ENCODE results near the gene C17orf67. TPM values are rescaled to one million over a fixed set of nuclear protein-coding genes. Genes with fewer than 3 reads are reported as not detected.

The C17orf67 gene
- total and polyA plus RNA-seq, 9 of the 15 experiments (the other 6 are each of a cell fraction or from before 2014, with no cell fraction given) = 0.07 to 1.7 (median 0.59) TPM

DNA sequence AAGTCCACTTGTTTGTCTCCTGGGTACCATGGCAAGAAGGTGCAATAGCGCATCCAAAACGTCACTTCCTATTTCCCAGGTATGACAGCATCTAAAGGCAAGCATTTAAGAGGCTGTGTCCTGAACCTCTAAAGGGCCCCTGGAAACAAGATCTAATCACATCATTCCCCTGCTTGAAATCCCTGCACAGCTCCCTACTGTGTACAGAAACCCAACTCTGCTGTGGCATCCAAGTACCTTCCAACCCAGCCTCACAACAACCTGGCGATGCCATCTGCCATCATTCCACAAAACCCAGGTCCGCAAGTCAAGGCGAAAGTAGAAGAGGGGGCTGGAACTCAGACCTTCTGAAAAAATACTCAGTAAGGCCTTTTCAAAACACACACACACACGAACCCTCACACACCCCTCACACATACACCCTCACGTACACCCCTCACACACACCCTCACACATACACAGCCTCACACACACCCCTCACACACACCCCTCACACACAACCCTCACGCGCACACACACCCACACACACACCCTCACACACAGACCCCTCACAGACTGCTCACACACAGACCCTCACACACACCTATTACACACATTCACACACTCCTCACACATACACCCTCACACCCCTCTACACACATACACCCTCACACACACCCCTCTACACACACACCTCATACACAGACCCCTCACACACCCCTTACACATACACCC lies 24.5 kb downstream of the C17orf67 start:
- peaks cover 0 to 3% of the 10 kb centered on the region in 2 experiments; a peak in 2 of 5 replicates for H3K4me1 ChIP-seq (replicated peaks in 1 of 2; ENCODE audit: control insufficient read depth in 2 of 2, insufficient read depth in 2 of 2, low read length in 2 of 2)
- no peaks in the 10 kb centered on the region for H3K36me3 ChIP-seq (ENCODE audit: control insufficient read depth, insufficient read depth, low read length)
- H4K20me1 ChIP-seq (replicated peaks; ENCODE audit: control insufficient read depth, insufficient read depth, low read length) = no peaks in the 10 kb centered on the region
- no peaks in the 10 kb centered on the region for H3K79me2 ChIP-seq (ENCODE audit: control insufficient read depth, insufficient read depth, low read length)
- H3K9ac ChIP-seq (ENCODE audit: insufficient read depth in 1 of 2, low read depth in 2 of 2, low read length in 2 of 2) = no peak overlapping the region
- FAIRE-seq = no peak
- 0 out of 2 replicates have a peak, but pooled peaks have one; percentile 47 for TF ChIP-seq GABPA (tag; conservative IDR thresholded peaks at IDR 0.05; ENCODE audit: low read depth)
- TF ChIP-seq, protein P1, sequence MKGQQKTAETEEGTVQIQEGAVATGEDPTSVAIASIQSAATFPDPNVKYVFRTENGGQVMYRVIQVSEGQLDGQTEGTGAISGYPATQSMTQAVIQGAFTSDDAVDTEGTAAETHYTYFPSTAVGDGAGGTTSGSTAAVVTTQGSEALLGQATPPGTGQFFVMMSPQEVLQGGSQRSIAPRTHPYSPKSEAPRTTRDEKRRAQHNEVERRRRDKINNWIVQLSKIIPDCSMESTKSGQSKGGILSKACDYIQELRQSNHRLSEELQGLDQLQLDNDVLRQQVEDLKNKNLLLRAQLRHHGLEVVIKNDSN (CRISPR knock-in tag; IDR thresholded peaks at IDR 0.05) = no peak
- H3K27me3 ChIP-seq (ENCODE audit: control insufficient read depth in 2 of 2, insufficient read depth in 2 of 2, low read length in 2 of 2) = peaks cover 20% of the 10 kb centered on the region in 2 experiments
- no peak overlapping the region for H3K27ac ChIP-seq (ENCODE audit: extremely low read depth, low read depth, low read length)
- no peak overlapping the region for H2AFZ ChIP-seq (ENCODE audit: low read depth, low read length)
- ChIA-PET CTCF (ENCODE audit: low intra/inter-chr PET ratio) (no interaction called here), POLR2A (interaction anchor here (0.7 kb wide), 1 partner anchor 152 kb away, joined by 3 read pairs; the partner anchor contains the start of gene COIL)
- H3K4me3 ChIP-seq = no peak overlapping the region
- ATAC-seq = no peak
- DNase-seq (ENCODE audit: extremely low read depth in 1 of 4, low spot score in 3 of 4) = no peak
- intact Hi-C loops (cut with micrococcal nuclease) (no loop called here), in situ Hi-C loops (cut with MboI) (no loop called here)
- H3K9me3 ChIP-seq (replicated peaks; ENCODE audit: control insufficient read depth, insufficient read depth, low read depth, low read length) = no peaks in the 10 kb centered on the region
- WGBS (ENCODE audit: insufficient coverage, low coverage, missing lambda C conversion rate) = 17% methylated on average over 6 of the region's 9 CpGs
- no TSS peak for BruUV-seq (replicated peaks)
- H3K9me1 ChIP-seq (ENCODE audit: control insufficient read depth, insufficient read depth, low read length) = no peaks in the 10 kb centered on the region
- H3K4me2 ChIP-seq (ENCODE audit: insufficient read depth, low read length) = no peak overlapping the region

DNA sequence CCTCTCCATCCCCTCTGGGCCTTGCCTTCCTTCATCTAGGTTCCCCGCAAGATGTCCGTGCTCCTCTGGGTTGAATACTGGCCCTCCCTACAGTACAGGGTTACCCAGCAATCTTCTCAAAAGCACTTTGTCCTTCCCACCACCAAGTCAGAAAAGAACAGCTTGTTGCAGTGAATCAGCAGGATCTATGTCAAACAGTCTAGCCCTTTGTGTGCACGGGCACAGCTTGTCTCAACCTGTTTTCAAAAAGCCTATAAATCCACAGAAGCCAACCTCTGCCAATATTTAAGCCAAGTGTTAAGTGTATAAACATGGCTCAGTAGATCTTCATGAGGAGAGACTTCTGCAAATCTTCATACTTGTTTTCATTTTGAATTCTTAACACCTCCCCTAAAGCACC lies 25.2 kb downstream of the C17orf67 start:
- no peak overlapping the region for H3K27ac ChIP-seq (ENCODE audit: extremely low read depth, low read depth, low read length)
- in situ Hi-C loops (cut with MboI) = no loop called here
- ChIA-PET CTCF (ENCODE audit: low intra/inter-chr PET ratio) (no interaction called here), POLR2A (interaction anchor here (0.7 kb wide), 1 partner anchor 153 kb away, joined by 3 read pairs; the partner anchor contains the start of gene COIL)
- no peak overlapping the region for H3K4me3 ChIP-seq
- 0 out of 2 replicates have a peak overlapping the region, but pooled peaks have one; percentile 30 for H2AFZ ChIP-seq (ENCODE audit: low read depth, low read length)
- intact Hi-C loops (cut with micrococcal nuclease) = no loop called here
- ATAC-seq (no peak), FAIRE-seq (no peak), DNase-seq (ENCODE audit: extremely low read depth in 1 of 4, low spot score in 3 of 4) (no peak)
- BruUV-seq (replicated peaks) = no TSS peak
- H3K27me3 ChIP-seq (ENCODE audit: control insufficient read depth in 2 of 2, insufficient read depth in 2 of 2, low read length in 2 of 2) = peaks cover 15 to 16% of the 10 kb centered on the region in 2 experiments
- H3K79me2 ChIP-seq (ENCODE audit: control insufficient read depth, insufficient read depth, low read length) = no peaks in the 10 kb centered on the region
- H3K9me3 ChIP-seq (replicated peaks; ENCODE audit: control insufficient read depth, insufficient read depth, low read depth, low read length) = no peaks in the 10 kb centered on the region
- no peak overlapping the region for H3K9ac ChIP-seq (ENCODE audit: insufficient read depth in 1 of 2, low read depth in 2 of 2, low read length in 2 of 2)
- no peaks in the 10 kb centered on the region for H3K9me1 ChIP-seq (ENCODE audit: control insufficient read depth, insufficient read depth, low read length)
- H3K4me1 ChIP-seq (replicated peaks in 1 of 2; ENCODE audit: control insufficient read depth in 2 of 2, insufficient read depth in 2 of 2, low read length in 2 of 2) = peaks cover 0 to 3% of the 10 kb centered on the region in 2 experiments; a peak in 2 of 5 replicates
- no peaks in the 10 kb centered on the region for H3K36me3 ChIP-seq (ENCODE audit: control insufficient read depth, insufficient read depth, low read length)
- H4K20me1 ChIP-seq (replicated peaks; ENCODE audit: control insufficient read depth, insufficient read depth, low read length) = no peaks in the 10 kb centered on the region
- no peak overlapping the region for H3K4me2 ChIP-seq (ENCODE audit: insufficient read depth, low read length)
- WGBS (ENCODE audit: insufficient coverage, low coverage, missing lambda C conversion rate) = 21% methylated on average over 3 of the region's 3 CpGs
- TF ChIP-seq HDAC6 (IDR thresholded peaks at IDR 0.05; ENCODE audit: low read depth, low read length) = no peak
- TF ChIP-seq CTBP1 (IDR thresholded peaks at IDR 0.05; ENCODE audit: borderline replicate concordance) = no peak
- TF ChIP-seq ZNF274 (IDR thresholded peaks at IDR 0.05; ENCODE audit: borderline replicate concordance, low read depth, low read length) = no peak
- TF ChIP-seq SP2 (IDR thresholded peaks at IDR 0.05; ENCODE audit: extremely low read depth, low read depth, low read length, poor library complexity, severe bottlenecking) = no peak
- TF ChIP-seq, protein P2, sequence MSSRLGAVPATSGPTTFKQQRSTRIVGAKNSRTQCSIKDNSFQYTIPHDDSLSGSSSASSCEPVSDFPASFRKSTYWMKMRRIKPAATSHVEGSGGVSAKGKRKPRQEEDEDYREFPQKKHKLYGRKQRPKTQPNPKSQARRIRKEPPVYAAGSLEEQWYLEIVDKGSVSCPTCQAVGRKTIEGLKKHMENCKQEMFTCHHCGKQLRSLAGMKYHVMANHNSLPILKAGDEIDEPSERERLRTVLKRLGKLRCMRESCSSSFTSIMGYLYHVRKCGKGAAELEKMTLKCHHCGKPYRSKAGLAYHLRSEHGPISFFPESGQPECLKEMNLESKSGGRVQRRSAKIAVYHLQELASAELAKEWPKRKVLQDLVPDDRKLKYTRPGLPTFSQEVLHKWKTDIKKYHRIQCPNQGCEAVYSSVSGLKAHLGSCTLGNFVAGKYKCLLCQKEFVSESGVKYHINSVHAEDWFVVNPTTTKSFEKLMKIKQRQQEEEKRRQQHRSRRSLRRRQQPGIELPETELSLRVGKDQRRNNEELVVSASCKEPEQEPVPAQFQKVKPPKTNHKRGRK (tag; IDR thresholded peaks at IDR 0.05) = no peak
- TF ChIP-seq CBX8 (IDR thresholded peaks at IDR 0.05; ENCODE audit: borderline replicate concordance, extremely low read depth, low read depth, low read length, poor library complexity, severe bottlenecking) = no peak
- no peak for TF ChIP-seq NRF1 (conservative IDR thresholded peaks at IDR 0.05 in 1 of 2, IDR thresholded peaks at IDR 0.05 in 1 of 2)

Measured in K562 (cell line).